DND-41 (cell line): ENCODE data around the gene PPP2R5B.

Experiments used
- ATAC-seq: fragments of 200-7000 bp; cut with Tn5 transposase; 3 replicates; pipeline ENCODE4 v1.9.1; 2021; ENCODE audit warnings: low read depth; ENCODE audit not compliant: insufficient read depth
- DNase-seq: peaks from one replicate; pipeline ENCODE4 v3.0.0-alpha.2; 2020
- H2AFZ ChIP-seq: 2 replicates; pipeline ENCODE4 v1.6.0; 2012; ENCODE audit warnings: low read depth, low read length
- H3K27ac ChIP-seq: 2 replicates; pipeline ENCODE4 v1.5.1; 2012; ENCODE audit warnings: low read length, inconsistent platforms
- H3K27me3 ChIP-seq: fragments of 200-600 bp; sonication (generic); 2 replicates; pipeline ENCODE4 v1.6.0; 2012; ENCODE audit warnings: low read length, mild to moderate bottlenecking, inconsistent platforms; ENCODE audit not compliant: insufficient read depth, poor library complexity
- H3K36me3 ChIP-seq: 2 replicates; pipeline ENCODE4 v1.5.1; 2012; ENCODE audit warnings: low read length, inconsistent platforms; ENCODE audit not compliant: insufficient read depth
- H3K4me1 ChIP-seq: 2 replicates; pipeline ENCODE4 v1.5.1; 2012; ENCODE audit warnings: mild to moderate bottlenecking, low read length; ENCODE audit not compliant: insufficient read depth
- H3K4me2 ChIP-seq: 2 replicates; pipeline ENCODE4 v1.6.0; 2012; ENCODE audit warnings: mild to moderate bottlenecking, moderate library complexity, low read length, inconsistent platforms; ENCODE audit not compliant: insufficient read depth
- H3K4me3 ChIP-seq, 2 experiments: fragments of 200-600 bp in 1 of 2; shearing (Covaris generic) in 1 of 2; 2 replicates each; pipeline ENCODE4 v1.5.1; 2012 to 2016; ENCODE audit warnings: inconsistent platforms in 2 of 2, low read length in 2 of 2, mild to moderate bottlenecking in 2 of 2, low read depth in 1 of 2, moderate library complexity in 1 of 2
- H3K79me2 ChIP-seq: 2 replicates; pipeline ENCODE4 v1.6.0; 2012; ENCODE audit warnings: low read length, inconsistent platforms; ENCODE audit not compliant: insufficient read depth
- H3K9ac ChIP-seq: 2 replicates; pipeline ENCODE4 v1.6.0; 2012; ENCODE audit warnings: low read depth, mild to moderate bottlenecking, inconsistent platforms, low read length, moderate library complexity
- H3K9me3 ChIP-seq: 2 replicates; pipeline ENCODE4 v1.5.1; 2012; ENCODE audit warnings: low read length, moderate library complexity, mild to moderate bottlenecking, inconsistent platforms; ENCODE audit not compliant: insufficient read depth, severe bottlenecking
- H4K20me1 ChIP-seq: 2 replicates; pipeline ENCODE4 v1.6.0; 2012; ENCODE audit warnings: low read length; ENCODE audit not compliant: insufficient read depth
- CTCF ChIP-seq: IDR thresholded peaks from 2 replicates; pipeline ENCODE4 v1.5.1; 2012; ENCODE audit warnings: borderline replicate concordance, low read length, moderate library complexity, mild to moderate bottlenecking; ENCODE audit not compliant: poor library complexity, severe bottlenecking; ENCODE audit errors: extremely low read depth
- EZH2 ChIP-seq: IDR thresholded peaks from 3 replicates; pipeline ENCODE4 v1.6.1; 2012; ENCODE audit warnings: borderline replicate concordance, low read depth, mild to moderate bottlenecking, moderate library complexity, low read length, inconsistent platforms; ENCODE audit not compliant: severe bottlenecking

PPP2R5B gene

GRCh38 chr11:64916775-64917662, 7.5 kb upstream of the PPP2R5B start, which contains the start of gene ATG2A:
TSS of gene ATG2A (minus strand) at chr11:64917209. CDS start at chr11:64917135, 74 bp downstream.
- peak within 1 kb of the TSS; percentile 75 for H3K27ac ChIP-seq
- peak within 1 kb of the TSS; percentile 57 to 71 for H3K4me3 ChIP-seq
- peak within 1 kb of the TSS; percentile 75 for H3K9ac ChIP-seq
- H3K4me1 ChIP-seq, result peaks cover 32% of the 10 kb centered on the region
- H3K4me2 ChIP-seq, result peak within 1 kb of the TSS; percentile 91
- H3K27me3 ChIP-seq, result no peaks in the 10 kb centered on the region
- ATAC-seq (peak; percentile 97), DNase-seq (peak; percentile 99)
- H4K20me1 ChIP-seq, result 0 out of 2 replicates have a peak, but pooled peaks cover 2% of the 10 kb centered on the region
- H2AFZ ChIP-seq, result peak within 1 kb of the TSS; percentile 66
- peaks cover 19% of the 10 kb centered on the region for H3K79me2 ChIP-seq
- H3K9me3 ChIP-seq, result no peaks in the 10 kb centered on the region
- H3K36me3 ChIP-seq, result peaks cover 22% of the 10 kb centered on the region
- TF ChIP-seq EZH2 (no peak), CTCF (no peak)

- peak overlapping the region; percentile 66 for H2AFZ ChIP-seq
- peaks cover 32% of the 10 kb centered on the region for H3K4me1 ChIP-seq
- H3K4me2 ChIP-seq, result peak overlapping the region; percentile 70
- peak overlapping the region; percentile 26 to 59 for H3K4me3 ChIP-seq
- H3K27me3 ChIP-seq, result no peaks in the 10 kb centered on the region
- DNase-seq, result no peak
- H4K20me1 ChIP-seq, result 0 out of 2 replicates have a peak, but pooled peaks cover 2% of the 10 kb centered on the region
- no peaks in the 10 kb centered on the region for H3K9me3 ChIP-seq
- peaks cover 19% of the 10 kb centered on the region for H3K79me2 ChIP-seq
- TF ChIP-seq EZH2 (no peak), CTCF (no peak)
- no peak for ATAC-seq
- H3K36me3 ChIP-seq, result peaks cover 18% of the 10 kb centered on the region
- peak overlapping the region; percentile 64 for H3K27ac ChIP-seq
- peak overlapping the region; percentile 62 for H3K9ac ChIP-seq
Observed at GRCh38 chr11:64917663-64917995, 6.9 kb upstream of the PPP2R5B start.

GRCh38 chr11:64918017-64918416, 6.5 kb upstream of the PPP2R5B start:
- no peaks in the 10 kb centered on the region for H3K27me3 ChIP-seq
- H4K20me1 ChIP-seq, result 0 out of 2 replicates have a peak, but pooled peaks cover 2% of the 10 kb centered on the region
- peak; percentile 53 for TF ChIP-seq CTCF
- TF ChIP-seq EZH2, result no peak
- no peak for ATAC-seq
- peak overlapping the region; percentile 70 for H3K4me2 ChIP-seq
- H3K9ac ChIP-seq, result peak overlapping the region; percentile 62
- H3K27ac ChIP-seq, result peak overlapping the region; percentile 64
- peaks cover 32% of the 10 kb centered on the region for H3K4me1 ChIP-seq
- peak overlapping the region; percentile 66 for H2AFZ ChIP-seq
- peak overlapping the region; percentile 26 to 59 for H3K4me3 ChIP-seq
- H3K36me3 ChIP-seq, result peaks cover 14% of the 10 kb centered on the region
- peaks cover 19% of the 10 kb centered on the region for H3K79me2 ChIP-seq
- H3K9me3 ChIP-seq, result no peaks in the 10 kb centered on the region
- peak; percentile 22 for DNase-seq
